ENCODE measurements around the gene PLEKHA7. TPM values are rescaled to one million over a fixed set of nuclear protein-coding genes. Genes with fewer than 3 reads are reported as not detected.

PLEKHA7 gene
- total RNA-seq, 4 donors from 2014 or later, result 0.72 to 3.6 (median 2.2) TPM

DNA sequence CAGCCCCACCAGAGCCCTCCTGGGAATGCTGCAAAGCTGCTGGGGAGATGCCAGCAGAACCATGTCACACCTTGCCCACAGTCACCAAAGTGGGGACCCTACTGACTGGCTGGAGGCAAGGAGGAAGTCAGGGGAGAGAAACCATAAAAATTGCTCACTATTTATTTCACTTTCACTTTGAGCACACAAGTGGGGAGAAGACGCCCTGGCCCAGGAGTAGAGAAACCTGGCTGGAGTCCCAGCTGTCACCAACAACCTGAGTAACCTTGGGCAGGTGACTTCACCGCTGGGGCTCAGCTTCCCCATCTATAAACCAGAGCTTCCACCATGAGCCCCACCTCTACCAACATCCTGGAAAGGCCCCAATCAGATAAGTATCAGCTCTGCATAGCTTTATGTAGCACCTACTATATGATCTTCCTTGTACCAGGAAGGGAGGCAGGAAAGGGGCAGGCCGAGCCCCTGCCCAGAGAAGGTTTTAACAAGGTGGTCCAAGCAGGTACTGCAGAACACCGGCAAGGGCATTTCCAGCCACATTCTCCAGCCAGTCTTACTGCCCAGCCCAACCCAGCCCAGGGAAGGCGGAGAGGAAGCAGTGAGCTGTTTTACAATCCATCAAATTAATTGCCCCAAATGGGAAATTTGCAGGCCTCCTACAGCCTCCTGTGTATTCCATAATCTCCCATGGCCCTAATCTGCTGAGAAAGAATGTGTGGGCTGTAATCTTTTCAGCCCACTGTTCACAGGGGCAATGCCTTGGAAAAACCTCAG lies 27.6 kb downstream of the PLEKHA7 start:
- peak overlapping the region in 1 of 4 donors; percentile 31 for H3K27ac ChIP-seq
- intact Hi-C loops (cut with DNase I; ENCODE audit: low total_unique reads), result no loop called here
- in situ Hi-C loops (cut with MboI; ENCODE audit: low sequenced_read_pairs in 4 of 4), result no loop called here

DNA sequence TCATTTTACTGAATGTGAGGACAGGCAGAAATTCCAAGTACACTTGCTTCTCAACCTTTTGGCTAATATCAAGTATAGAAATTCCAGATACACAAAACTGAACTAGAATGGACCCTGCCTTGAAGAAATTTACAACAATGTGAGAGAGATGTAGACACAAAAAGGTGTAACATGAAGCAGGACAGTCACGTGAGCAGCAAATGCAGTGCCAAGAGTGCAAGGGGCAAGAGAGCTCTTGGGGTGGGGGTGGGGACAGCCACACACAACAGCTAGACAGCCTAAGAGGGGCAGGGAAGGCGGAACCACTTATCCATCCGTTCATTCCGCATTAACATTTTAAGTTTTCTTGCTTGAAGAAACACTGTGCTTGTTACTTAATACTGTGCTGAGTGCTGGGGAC lies 28.9 kb downstream of the PLEKHA7 start:
- no peaks in the 10 kb centered on the region for H3K9me3 ChIP-seq
- H3K27me3 ChIP-seq, result no peaks in the 10 kb centered on the region
- DNase-seq, result no peak
- ATAC-seq, result no peak
- intact Hi-C loops (cut with DNase I; ENCODE audit: low total_unique reads), result no loop called here
- no peaks in the 10 kb centered on the region for H3K36me3 ChIP-seq
- H3K4me3 ChIP-seq, result no peak overlapping the region
- H3K27ac ChIP-seq, result no peak overlapping the region
- no peaks in the 10 kb centered on the region for H3K4me1 ChIP-seq
- TF ChIP-seq POLR2A (IDR thresholded peaks at IDR 0.05), result no peak
- TF ChIP-seq, protein P1, sequence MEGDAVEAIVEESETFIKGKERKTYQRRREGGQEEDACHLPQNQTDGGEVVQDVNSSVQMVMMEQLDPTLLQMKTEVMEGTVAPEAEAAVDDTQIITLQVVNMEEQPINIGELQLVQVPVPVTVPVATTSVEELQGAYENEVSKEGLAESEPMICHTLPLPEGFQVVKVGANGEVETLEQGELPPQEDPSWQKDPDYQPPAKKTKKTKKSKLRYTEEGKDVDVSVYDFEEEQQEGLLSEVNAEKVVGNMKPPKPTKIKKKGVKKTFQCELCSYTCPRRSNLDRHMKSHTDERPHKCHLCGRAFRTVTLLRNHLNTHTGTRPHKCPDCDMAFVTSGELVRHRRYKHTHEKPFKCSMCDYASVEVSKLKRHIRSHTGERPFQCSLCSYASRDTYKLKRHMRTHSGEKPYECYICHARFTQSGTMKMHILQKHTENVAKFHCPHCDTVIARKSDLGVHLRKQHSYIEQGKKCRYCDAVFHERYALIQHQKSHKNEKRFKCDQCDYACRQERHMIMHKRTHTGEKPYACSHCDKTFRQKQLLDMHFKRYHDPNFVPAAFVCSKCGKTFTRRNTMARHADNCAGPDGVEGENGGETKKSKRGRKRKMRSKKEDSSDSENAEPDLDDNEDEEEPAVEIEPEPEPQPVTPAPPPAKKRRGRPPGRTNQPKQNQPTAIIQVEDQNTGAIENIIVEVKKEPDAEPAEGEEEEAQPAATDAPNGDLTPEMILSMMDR (IDR thresholded peaks at IDR 0.05 in 4 of 5, conservative IDR thresholded peaks at IDR 0.05 in 1 of 5), result no peak
- in situ Hi-C loops (cut with MboI; ENCODE audit: low sequenced_read_pairs in 4 of 4), result no loop called here

More for the DNA sequence above, 27.6 kb downstream of the PLEKHA7 start:
- no peaks in the 10 kb centered on the region for H3K36me3 ChIP-seq
- DNase-seq, result no peak
- no peak for ATAC-seq
- H3K4me3 ChIP-seq, result no peak overlapping the region
- no peaks in the 10 kb centered on the region for H3K27me3 ChIP-seq
- no peak for TF ChIP-seq POLR2A (IDR thresholded peaks at IDR 0.05)
- TF ChIP-seq, protein P1 (IDR thresholded peaks at IDR 0.05 in 4 of 5, conservative IDR thresholded peaks at IDR 0.05 in 1 of 5), result no peak
- H3K9me3 ChIP-seq, result no peaks in the 10 kb centered on the region
- H3K4me1 ChIP-seq, result no peaks in the 10 kb centered on the region

DNA sequence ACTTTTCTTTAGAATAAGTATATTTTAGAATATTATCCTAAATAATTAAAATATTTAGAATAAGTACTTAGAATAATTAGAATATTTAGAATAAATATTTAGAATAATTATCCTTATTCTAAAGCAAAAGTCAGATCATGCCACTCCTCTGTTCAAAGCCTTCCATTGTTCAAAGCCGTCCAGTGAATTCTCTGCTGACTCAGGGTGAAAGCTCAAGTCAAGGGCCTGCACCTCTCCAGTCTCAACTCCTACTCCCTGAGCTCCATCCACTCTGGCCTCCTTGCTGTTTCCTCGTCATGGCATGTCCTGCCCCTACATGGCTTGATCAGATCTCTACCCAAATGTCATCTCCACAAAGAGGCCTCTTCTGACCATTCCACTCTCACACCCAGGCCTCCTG lies 30.0 kb downstream of the PLEKHA7 start:
- intact Hi-C loops (cut with DNase I; ENCODE audit: low total_unique reads), result no loop called here
- in situ Hi-C loops (cut with MboI; ENCODE audit: low sequenced_read_pairs in 4 of 4), result no loop called here
- H3K27me3 ChIP-seq, result no peaks in the 10 kb centered on the region
- no peak for TF ChIP-seq POLR2A (IDR thresholded peaks at IDR 0.05)
- TF ChIP-seq, protein P1 (IDR thresholded peaks at IDR 0.05 in 4 of 5, conservative IDR thresholded peaks at IDR 0.05 in 1 of 5), result no peak
- H3K4me3 ChIP-seq, result no peak overlapping the region
- no peak overlapping the region for H3K27ac ChIP-seq
- no peaks in the 10 kb centered on the region for H3K9me3 ChIP-seq
- H3K36me3 ChIP-seq, result no peaks in the 10 kb centered on the region
- ATAC-seq (no peak), DNase-seq (no peak)
- no peaks in the 10 kb centered on the region for H3K4me1 ChIP-seq

DNA sequence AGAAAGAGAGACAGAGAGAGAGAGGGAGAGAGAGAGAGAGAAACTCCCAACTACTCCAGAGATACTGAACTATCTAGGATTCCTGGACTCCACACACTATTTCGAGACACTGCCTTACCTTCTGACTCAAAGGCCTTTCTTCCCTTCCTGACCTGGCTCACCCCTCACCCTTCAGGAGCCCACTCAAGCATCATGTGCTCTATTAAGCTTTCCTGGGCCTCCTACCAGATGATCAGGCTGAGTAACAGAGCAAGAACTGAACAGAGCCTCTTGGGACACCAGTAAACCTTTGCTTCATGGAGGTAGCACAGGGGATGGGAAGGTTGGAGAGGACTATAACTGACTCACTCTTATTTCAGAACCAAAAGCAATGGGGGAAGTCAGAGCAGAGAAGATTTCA lies 31.4 kb downstream of the PLEKHA7 start:
- Histone ChIP-seq H3K4me3 (no peak overlapping the region), H3K4me1 (no peaks in the 10 kb centered on the region), H3K36me3 (no peaks in the 10 kb centered on the region), H3K27me3 (no peaks in the 10 kb centered on the region), H3K27ac (no peak overlapping the region), H3K9me3 (no peaks in the 10 kb centered on the region)
- TF ChIP-seq, protein P1 (IDR thresholded peaks at IDR 0.05 in 4 of 5, conservative IDR thresholded peaks at IDR 0.05 in 1 of 5), result no peak
- no peak for TF ChIP-seq POLR2A (IDR thresholded peaks at IDR 0.05)
- intact Hi-C loops (cut with DNase I; ENCODE audit: low total_unique reads), result no loop called here
- no peak for DNase-seq
- in situ Hi-C loops (cut with MboI; ENCODE audit: low sequenced_read_pairs in 4 of 4), result no loop called here
- ATAC-seq, result no peak
